ENCODE measurements around the gene ADCY7. TPM values are rescaled to one million over a fixed set of nuclear protein-coding genes. Genes with fewer than 3 reads are reported as not detected.

The ADCY7 gene
- total RNA-seq, 1 experiment from 2014 or later = 38.5 TPM

DNA sequence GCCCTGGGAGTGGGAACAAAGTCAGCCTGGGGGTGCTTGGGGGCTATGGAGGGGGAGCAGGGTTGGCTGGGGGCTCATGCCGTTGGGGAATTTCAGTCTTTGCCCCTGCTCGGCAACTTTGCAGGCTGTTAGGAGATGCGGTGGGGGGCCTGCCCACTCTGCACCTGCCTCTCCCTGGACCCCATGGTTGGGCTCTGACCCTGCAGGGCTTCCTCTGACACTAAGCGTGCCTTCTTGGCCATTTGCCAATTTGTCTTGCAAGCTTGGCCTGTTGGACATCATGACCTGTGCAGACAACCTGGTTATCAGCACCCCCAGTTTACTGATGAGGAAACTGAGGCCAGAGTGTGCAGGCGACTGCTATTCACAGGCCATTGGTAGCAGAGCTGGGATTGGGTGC is 14.6 kb downstream of the ADCY7 start:
- DNase-seq (ENCODE audit: low read depth) = no peak

DNA sequence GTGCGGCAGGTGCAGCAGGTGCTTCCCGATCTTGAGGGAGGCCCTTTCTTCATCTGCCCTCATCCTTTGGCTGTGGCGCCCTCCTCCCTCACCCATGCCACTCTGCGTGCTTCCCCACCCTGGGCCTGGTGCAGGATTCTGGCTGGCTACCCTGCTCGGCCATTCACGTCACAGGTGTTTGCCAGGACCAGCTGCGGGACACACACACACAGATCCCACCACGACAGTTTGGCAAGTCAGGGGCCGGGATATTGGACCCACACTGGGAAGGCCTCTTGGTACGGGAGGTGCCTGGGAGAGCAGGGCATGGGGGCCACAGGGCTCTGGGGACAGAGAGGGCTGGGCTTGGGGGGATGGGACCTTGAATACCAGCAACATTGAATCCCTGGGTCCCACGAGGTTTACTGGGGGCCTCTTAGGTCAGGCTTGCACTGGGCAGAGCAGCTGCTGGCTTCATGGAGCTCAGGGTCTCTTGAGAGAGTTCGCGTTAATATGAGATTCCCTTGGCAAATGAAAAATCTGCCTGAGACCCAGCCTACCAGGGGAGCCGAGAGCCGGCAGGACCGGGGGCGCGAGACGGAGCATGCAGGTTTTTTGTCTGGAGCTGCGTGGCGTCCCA is 15.1 kb downstream of the ADCY7 start:
- DNase-seq (ENCODE audit: low read depth) = peak; percentile 20

DNA sequence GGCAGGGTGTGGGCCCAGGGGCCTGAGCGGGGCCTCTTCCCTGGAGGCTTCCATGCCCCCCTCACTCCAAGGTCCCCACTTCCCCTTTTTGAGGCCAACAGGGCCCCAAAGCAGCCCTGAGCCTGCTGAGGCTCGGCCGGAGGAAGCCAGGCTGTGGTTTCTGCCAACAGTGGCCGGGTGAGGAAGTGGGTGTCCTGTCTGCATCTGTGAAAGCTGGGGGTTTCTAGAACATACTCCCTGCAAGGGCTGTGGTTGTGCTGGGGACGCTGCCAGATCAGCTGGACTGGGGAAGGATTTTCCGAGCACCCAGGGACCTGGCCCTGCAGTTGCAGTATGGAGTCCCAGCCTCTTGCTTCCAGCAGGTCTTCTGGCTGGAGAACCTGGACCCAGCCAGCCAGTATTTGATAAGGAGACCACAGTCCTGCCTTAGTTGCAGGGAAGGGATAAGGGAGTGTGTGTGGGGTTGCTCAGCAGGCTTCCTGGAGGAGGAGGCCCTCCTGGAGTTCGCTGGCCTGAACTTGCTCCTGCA is 15.7 kb downstream of the ADCY7 start:
- peak; percentile 46 for DNase-seq (ENCODE audit: low read depth)

DNA sequence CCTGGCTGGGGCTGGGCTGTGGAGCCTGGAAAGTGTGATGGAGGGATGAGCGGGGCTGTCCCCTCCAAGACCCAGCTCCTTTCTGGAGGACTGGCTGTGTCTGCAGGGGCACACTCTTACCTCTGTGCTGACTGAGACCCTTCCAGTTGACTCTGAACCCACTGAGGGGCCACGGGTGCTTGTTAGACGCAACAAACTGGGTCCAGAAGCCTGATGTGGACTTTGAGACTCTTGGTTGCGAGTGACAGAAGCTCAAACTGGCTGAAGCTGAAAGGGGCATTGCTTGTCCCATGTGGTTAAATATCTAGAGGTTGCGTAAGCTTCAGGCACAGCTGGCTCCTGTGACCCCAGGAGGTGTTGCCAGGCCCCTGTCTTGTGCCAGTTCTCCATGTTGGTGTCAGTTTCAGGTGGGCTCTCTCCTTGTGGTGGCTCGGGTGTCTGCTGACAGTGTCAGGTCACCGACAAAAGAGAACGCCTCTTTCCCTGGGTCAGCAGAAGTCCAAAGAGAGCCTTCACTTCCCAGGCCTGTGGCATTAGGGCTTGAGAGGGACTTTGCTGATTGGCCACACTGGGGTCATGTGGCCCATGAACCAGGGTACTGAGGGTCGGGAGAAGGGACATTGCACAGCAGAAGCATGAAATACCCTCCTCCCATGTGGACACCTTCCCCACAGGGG is 16.7 kb downstream of the ADCY7 start:
- no peak for DNase-seq (ENCODE audit: low read depth)

DNA sequence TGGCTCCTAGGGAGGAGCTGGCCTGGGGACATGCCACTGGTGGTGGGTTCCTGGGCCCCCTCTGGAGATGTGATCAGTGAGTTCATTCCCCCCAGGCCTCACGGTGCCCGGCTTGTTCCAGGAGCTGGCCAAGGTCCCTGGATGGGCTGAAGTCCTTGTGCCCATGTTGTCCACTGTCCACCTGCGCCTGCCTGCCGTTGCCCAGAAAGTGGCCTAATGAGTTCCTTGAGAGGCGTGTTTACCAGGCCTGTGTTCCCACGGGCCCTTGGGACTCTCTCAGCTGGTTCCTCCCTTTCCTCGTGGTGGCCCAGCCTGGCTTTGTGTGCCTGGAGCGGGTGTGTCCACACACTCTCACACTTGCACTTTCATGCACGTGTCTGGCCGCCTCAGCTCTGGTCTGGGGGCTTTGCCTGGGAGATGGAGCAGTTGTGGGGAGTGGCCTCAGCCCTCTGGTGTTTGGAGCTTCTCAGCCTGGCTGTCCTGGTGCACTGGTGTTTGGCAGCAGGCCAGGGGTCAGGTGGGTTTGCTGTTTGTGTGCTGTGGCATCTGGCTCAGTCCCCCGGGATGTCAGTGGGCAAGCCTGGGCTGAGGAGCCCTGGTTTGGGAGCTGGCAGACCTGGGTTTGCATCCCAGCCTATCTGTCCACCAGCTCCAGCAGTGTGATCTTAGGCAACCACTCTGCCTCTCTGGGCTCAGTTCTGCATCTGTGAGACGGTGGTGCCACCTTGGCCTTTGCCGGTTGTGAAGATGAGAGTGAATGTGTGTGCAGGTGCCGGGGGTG is 18.0 kb downstream of the ADCY7 start:
- peak; percentile 23 for DNase-seq (ENCODE audit: low read depth)

DNA sequence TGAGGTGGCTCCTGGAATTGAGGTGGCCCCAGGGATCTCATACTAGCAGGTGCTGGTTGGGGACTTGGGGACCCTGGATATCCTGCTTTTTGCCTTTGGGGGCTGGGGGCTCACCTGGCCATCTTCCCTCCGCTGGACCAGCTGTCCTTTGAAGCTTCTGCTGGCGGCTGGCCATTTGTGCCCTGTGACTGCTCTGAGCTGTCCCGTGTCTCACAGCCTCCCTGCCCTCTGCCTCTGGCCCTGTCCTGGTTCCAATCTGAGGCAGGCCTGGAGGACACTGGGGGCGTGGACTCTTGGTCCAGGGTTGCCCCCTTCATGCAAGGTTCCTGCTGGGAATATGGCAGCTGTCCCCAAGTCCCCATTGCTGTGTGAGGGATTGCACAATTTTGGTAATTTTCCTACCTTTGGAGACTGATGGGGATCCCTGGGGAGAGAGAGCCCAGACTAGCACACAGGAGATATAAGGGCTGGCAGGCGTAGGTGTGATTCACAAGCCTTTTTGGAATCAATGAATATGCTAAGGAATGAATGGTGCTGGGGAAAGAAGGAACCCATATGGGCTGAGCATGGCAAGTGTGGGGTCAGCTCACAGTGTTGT is 19.2 kb downstream of the ADCY7 start:
- no peak for DNase-seq (ENCODE audit: low read depth)

DNA sequence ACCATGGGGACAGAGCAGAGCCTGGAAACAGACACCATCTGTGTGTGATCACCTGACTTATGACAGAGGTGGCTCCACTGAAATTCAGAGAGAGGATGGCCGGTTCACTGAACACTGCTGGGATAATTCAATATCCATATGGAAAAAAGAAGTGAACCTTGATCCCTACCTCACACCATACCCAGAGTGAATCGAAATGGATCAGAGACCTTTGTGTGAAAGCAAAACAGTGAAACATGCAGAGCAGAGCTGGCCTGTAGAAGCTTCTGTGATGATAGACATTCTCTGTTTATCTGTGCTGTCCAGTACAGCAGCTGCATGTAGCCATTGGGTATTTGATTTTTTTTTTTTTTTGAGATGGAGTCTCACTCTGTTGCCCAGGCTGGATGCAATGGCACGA is 20.3 kb downstream of the ADCY7 start:
- DNase-seq (ENCODE audit: low read depth) = no peak

DNA sequence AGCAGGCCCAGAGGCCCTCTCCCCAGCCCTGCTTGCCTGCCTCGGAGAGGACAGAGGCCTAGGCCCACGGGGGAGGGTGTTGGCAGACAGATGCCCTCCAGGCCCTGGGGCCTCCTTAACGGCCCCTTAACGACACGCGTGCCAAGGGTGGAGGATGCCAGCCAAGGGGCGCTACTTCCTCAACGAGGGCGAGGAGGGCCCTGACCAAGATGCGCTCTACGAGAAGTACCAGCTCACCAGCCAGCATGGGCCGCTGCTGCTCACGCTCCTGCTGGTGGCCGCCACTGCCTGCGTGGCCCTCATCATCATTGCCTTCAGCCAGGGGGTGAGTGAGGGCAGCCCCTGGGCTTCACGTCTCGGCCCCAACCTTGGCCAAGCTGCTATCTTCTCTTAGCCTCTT is 21.7 kb downstream of the ADCY7 start:
- no peak for DNase-seq (ENCODE audit: low read depth)

DNA sequence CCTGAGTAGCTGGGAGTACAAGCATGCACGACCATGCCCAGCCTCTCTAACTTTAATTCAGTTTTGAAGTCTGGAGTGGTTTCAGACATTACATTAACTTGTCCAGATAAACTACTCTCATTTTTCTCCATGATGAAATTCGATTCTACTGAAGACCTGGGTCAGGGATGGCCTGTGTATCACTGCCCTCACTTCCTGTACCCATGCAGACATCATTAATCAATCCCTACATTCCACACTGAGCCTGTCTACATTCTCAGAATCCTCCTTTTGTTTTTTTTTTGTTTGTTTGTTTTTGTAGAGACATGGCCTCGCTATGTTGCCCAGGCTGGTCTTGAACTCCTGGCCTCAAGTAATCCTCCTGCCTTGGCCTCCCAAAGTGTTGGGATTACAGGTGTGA is 22.6 kb downstream of the ADCY7 start:
- DNase-seq (ENCODE audit: low read depth) = no peak

DNA sequence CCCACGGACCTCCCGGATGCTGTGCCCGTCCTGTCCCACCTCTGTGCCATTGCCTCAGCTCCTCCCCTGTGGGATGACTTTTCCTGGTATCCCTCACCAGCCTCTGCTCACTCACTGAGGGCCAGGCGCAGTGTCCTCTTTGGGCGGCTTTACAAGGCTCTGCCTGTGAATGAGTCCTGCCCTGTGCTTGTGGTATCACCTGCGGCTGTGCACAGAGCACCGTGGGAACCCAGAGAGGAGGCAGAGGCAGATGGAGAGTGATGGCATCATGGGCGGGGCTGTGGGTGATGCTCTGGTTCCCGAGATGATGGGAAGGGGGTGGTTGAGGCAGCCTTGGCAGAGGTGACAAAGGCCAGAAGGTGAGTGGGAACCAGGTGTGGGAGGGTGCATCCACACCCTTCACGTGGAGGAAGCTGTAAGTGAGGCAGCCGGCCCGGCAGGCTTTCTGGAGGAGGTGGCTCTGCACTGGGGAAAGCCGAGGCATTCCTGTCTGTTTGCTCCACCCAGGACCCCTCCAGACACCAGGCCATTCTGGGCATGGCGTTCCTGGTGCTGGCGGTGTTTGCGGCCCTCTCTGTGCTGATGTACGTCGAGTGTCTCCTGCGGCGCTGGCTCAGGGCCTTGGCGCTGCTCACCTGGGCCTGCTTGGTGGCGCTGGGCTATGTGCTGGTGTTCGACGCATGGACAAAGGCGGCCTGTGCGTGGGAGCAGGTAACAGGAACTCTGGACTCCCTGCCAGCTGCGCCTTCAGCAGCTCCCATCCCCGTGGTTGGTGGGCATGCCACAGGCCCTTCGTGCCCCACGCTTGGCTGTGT is 23.8 kb downstream of the ADCY7 start:
- no peak for DNase-seq (ENCODE audit: low read depth)

DNA sequence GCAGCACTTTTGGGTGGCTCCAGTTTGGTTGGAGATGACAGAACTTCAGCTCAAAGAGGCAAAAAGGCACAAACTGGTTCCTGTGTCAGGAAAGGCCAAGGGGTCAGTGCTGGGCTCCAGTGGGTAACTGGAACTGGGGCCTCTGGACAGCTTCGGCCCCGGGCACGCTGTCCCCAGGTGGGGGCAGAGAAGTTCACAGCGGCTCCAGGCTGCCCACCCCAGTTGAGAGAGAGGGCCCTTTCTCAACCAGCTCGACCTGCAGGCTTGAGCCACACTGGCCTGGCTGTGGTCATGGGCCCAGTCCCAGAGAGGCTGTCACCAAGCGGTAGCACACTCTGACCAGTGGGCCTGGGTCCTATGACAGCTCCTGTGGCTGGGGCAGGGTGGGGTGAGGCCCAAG is 24.5 kb downstream of the ADCY7 start:
- no peak for DNase-seq (ENCODE audit: low read depth)

DNA sequence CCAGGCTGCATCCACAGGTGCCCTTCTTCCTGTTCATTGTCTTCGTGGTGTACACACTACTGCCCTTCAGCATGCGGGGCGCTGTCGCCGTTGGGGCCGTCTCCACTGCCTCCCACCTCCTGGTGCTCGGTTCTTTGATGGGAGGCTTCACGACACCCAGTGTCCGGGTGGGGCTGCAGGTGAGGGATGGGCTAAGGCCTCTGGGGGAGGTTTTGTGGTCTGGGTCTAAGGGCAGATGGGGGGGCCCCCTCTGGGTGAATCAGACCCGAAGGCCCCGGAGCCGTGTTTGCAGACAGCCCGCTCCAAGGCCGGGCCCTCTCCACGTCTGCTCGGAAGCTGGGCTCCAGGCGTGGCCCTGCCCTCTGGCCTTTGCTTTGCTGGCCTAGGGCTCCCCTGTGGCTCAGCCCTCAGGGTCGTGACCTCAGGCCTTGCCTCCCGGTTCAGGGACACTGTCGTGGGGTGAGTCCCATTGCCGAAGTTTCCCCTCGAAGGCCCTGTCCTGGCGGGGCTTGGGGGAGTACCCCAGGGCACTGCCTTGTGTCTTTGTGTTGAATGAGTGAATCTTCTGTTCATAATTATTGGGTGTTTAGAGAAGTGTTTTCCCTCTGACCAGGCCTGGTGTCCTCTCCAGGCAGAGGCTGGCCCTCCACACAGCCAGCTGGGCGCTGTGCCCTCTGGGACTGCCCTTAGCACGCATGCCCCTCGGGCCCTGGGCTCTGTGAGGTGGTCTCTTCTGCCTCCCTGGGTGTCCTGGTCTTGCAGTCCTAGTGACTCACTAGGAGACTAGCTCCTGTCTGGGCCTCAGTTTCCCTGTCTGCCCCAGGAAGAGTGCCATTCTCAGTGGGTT is 25.6 kb downstream of the ADCY7 start:
- no peak for DNase-seq (ENCODE audit: low read depth)

DNA sequence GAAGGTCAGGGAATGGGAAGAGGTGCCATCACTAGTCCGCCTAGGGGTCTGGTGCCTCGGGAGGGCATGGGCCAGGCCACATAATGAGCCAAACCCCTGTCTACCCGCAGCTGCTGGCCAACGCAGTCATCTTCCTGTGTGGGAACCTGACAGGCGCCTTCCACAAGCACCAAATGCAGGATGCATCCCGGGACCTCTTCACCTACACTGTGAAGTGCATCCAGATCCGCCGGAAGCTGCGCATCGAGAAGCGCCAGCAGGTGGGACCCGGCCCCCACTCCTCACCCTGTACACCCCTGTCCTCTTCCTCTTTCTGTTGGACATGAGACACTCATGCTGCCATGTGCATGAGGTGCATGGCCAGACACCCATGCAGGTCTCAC is 26.2 kb downstream of the ADCY7 start:
- no peak for DNase-seq (ENCODE audit: low read depth)

DNA sequence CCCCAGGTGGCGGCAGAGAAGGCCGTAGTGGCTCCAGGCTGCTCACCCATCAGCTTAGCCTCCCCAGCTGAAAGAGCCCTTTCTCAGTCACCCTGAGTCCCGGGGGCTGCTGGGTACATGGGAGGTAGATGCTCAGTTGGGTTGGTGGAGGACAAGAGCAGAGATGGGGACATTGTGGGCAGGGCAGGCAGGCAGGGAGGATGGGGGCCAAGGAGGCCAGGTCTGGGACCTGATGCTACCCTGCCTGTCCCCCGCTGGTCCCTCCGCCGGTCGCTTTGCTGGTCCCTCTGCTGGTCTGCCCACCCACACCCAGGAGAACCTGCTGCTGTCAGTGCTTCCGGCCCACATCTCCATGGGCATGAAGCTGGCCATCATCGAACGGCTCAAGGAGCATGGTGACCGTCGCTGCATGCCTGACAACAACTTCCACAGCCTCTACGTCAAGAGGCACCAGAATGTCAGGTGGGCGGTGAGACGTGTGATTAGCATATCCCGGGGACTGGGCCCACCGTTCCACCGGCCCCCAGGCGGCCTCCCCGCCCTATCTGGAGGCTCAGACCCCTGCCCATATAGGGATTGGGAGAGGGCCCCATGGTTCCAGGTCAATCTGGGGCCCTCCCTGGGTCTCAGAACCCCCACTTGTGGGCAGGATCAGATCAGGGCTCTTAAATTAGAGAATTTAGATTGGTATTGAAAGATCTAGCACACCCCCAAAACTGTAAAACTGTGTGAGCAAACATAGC is 26.9 kb downstream of the ADCY7 start:
- no peak for DNase-seq (ENCODE audit: low read depth)

DNA sequence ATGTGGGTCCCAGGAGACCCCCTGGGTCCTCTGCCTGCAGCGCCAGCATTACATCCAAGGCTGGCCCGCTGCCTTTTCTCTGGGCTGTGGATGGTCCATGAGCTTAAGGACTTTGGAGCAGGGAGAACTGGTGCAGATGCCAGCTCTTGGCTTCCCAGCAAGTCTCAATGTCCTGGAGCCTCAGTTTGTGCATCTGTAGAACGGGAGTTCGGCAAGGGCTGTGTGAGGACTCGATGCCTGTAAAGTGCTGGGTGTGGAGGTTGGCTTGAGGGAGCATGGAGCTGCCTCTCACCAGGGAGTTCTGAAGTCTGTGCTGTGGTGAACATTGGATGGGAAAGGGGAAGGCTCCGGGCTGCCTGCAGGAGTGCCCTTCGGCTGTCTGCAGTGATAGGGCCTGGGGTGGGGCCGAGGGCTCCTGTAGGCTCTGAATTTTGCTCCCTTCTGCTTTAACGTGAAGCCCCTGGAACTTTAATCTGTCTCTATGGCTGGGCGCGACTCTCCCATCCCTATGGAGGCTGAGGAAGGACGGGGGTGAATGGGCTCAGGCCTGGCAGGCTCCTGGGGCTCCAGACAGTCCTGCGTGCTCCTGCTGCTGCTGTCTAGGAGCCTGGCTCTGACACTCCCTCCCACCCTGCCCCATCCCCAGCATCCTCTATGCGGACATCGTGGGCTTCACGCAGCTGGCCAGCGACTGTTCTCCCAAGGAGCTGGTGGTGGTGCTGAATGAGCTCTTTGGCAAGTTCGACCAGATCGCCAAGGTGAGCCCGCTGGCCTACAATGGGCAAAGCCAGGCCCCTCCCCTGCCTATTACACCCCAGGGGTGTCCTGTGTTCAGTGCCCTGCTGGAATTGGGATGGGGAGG is 27.9 kb downstream of the ADCY7 start:
- no peak for DNase-seq (ENCODE audit: low read depth)

DNA sequence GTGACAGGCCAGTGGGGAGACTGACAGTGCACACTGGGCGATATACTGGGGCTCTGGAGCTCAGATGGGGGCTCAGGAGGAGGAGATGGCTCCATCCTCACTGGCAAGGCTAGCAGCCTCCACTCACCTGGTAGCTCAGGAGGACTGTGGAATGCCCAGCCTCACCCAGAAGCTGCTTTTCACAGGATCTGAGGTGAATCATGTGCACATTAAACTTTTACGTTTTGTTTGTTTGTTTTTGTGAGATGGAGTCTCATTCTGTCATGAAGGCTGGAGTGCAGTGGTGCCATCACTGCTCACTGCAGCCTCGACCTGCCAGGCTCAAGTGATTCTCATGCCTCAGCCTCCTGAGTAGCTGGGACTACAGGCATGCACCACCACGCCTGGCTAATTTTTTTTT is 28.6 kb downstream of the ADCY7 start:
- no peak for DNase-seq (ENCODE audit: low read depth)

DNA sequence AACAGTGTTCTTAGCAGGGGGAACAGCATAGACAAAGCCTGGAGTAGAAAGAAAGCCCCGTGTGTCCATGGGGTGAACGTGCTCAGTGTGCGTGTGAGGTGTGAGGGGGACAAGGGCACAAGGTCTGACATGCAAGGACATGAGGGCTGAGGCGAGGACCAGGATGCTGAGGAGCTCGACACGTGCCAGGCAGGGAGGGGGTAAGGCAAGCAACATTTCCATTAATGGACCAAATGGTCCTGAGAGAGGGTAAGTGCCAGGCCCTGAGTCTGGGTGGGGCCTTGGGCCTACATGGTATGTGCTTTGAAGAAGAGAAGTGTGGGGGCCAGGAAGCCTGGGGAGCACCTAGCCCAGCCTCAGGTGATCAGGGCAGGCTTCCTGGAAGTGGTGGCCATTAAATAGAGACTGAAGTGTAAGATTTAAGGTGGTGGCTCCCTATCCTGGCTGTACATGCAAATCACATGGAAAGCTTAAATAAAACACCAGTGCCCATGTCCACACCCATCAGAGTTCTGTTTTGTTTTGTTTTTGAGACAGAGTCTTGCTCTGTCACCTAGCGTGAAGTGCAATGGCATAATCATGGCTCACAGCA is 29.3 kb downstream of the ADCY7 start:
- DNase-seq (ENCODE audit: low read depth) = no peak

DNA sequence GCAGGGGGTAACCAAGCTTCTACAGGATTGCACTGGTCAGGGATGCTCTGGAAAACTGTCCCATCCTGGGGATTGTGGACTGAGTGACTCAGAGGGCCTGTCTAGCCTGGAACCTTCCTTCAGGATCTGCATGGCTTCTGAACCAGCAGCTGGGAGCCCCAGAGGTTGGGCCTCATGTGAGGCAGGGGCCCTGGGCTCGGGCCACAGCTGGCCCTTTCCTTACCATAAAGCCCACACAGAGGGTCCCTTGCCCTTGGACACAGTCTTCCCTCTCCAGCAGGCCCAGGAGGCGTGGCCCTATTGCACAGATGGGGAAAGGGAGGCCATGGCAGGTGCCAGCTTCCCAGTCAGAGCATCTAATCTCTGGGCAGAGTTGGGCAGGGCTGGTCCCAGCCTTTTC is 30.5 kb downstream of the ADCY7 start:
- no peak for DNase-seq (ENCODE audit: low read depth)

All from LHCN-M2 (cell line).